Stimulated activated CD4-positive, alpha-beta T cell treated with anti-CD3 and anti-CD28 coated beads, Interleukin-15, amount 100 ng/mL, for 48 hours (primary cell): ENCODE measurements around the gene C6.
"Not testable (repeated sequence)": the region's sequence is repeated elsewhere in the genome, so short reads cannot be mapped to it uniquely, and the experiment has no call there.

Experiments
- DNase-seq, 2 donors: peaks; one replicate each; pipeline ENCODE4 v3.0.0-alpha.2; 2020; ENCODE audit warnings: low read depth in 2 of 2

C6 gene

DNA sequence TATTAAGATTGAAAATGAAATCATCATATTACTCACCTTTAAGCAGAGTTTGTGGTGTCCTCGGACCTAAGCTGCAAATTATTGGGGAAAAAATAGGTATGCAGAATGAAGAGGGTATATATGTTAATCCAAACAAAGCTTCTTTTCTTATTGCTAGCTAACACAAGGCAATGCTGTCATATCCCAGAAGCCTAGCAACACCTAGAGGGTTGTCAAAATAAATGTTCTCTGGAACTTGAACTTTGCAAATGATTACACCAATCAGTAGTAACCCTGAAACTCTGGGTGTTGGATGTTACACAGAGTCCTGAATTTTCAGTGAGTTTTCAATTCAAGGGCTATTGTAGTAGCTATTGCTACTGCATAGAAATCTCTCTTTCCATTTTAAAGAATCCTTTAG is at the start of gene C6:
TSS of gene C6 (minus strand) at position 193 of the 400 bp plus-strand sequence. CDS start 10,302 bp downstream, outside the sequence.
- DNase-seq: no peak

DNA sequence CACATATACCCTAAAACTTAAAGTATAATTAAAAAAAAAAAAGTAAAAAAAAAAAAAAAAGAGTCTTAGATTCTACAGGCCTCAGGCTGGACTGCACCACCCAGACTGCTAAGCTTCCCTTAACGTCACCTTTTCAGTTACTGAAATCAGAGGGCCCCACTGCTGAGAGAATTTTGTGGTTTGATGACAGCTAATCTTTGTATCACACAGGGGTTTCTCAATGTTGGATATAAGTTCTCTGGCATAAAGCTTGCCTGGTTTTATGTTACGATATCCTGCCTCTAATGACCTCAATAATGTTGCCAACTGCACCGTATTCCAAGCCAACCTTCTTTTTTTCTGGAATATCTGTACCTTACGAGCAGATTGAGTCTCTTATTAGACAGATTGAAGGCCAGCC is 43.1 kb upstream of the C6 start:
- no peak for DNase-seq

DNA sequence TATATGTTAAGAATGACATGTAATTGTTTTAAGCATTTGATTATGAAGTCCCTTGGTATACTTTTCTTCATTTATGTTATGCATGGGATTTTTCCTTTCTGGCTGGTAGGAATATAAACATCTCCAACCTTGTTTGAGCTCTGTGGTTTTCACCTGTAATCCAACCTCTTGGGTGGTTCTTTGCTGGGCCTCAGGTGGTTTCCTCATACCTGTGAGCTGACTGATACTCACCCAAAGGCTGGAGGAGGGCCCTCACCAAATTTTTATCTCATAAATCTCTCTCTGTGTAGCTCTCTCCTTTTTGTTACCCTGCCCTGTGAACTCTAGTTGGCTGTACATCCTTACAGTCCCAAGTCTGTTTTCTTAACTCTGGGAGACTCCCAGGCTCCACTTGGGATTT is 39.8 kb upstream of the C6 start:
- DNase-seq: no peak

DNA sequence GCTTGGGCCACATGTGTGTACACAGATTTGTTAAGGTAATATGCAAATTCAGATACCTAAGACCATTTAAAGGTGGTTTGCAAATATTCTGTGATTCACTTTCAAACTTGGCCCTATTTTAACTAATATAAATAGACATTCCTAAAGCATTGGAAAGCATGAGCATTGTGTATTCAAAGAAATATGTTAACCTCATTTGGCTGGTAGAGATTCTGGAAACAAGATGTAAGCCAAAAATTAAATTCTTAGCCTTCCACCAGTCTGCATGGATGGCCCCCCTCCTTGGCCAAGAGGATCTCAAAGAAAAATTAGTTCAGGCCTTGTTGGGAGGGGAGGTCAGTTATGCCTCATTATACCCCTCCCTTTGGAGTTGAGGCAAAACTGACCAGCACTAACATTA is 38.7 kb upstream of the C6 start:
- DNase-seq: no peak

DNA sequence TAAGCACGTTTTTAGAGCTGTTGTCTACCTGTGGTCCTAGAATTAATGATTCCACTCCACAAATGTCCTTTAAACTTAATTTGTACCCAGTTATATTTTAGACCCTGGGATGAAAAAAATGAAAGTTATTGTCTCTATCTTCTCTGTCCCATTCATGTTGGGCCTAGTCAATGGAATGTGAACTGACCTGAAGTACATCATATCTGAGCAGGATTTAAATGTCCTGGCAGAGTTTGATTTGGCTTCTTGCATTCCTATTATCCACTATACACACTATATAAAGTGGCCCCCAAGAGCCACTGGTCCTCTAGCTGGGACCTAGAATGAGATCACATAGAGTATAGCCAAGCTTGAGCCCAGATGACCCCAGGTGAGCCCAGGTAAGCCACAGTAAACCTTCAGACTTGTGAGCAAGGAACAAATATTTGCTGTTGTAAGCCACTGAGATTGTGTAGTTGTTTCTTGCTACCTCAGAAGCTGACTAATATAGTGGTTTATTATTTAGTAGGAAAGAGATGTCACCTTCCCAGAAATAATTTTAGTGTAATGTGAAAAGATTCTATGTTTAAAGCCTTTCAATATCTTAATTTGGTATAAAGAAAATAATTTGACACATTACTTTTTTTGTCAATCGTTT is 37.1 kb upstream of the C6 start:
- no peak for DNase-seq

DNA sequence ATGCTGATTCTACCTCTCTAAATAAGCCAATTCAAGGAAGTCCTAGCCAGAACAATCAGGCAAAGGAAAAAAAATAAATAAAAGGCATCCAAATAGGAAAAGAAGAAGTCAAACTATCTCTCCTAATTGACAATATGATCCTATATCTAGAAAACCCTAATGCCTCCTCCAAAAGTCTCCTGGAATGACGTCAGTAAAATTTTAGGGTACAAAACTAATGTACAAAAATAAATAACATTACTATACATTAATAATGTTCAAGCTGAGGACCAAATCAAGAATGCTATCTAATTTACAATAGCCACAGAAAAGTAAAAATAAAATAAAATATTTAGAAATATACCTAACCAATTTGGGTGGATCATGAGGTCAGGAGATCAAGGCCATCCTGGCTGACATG is 33.8 kb upstream of the C6 start:
- DNase-seq: no peak

DNA sequence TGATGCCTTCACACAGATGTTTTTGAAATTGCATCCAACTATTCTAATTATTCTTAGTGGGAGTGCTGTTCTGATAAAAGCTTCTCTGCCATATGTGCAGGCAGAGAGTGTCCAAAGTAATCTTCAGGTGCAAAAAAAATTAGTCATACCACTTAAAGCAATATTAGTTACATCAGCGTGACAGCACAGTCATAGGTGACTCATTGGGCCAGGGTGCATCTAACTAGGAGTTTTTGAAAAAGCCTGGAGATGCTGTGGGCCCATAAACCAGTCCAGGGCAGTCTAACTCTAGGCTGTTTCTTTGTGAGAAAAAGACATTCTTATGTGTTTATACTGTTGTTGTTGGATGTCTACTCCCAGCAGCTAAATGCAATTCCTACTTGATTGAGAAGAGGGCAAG is 33.0 kb upstream of the C6 start:
- DNase-seq: no peak

DNA sequence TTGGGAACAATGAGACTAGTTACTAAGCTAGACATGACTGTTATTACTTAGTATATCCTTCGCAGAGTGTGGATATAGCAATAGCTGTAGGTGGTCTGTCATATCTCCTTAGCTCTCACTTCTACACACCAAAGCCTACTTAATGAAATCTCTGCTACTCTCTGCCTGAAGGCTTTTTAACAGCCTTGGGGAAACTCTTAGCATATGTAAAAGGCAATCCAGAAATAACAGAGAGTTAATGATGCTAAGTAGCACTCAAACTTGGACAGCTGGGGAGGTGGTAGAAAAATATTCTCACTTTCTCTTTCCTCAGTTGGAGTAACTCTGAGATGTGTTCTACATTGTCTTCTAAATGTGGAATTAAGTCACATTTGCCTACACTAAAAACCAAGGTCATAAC is 30.2 kb upstream of the C6 start:
- no peak for DNase-seq

DNA sequence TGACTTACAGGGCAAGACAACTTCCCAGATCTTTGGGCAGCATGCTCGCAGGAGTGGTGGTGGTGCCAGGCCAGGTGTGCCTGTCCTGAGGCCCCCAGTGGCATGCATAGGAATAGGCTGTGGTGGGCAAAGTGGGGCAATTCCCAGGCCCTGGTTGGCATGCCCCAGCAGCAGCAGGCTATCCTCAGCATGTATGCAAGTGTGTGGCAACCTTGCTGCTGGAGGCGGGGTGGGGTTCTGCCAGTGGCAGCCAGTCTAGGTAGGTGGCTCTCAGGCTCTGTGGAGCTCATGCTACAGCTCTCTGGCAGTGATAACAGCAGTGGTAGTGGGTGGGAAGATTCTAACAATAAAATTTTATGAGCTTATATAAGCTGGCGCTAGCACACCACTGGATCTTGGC is 27.7 kb upstream of the C6 start:
- no peak for DNase-seq

DNA sequence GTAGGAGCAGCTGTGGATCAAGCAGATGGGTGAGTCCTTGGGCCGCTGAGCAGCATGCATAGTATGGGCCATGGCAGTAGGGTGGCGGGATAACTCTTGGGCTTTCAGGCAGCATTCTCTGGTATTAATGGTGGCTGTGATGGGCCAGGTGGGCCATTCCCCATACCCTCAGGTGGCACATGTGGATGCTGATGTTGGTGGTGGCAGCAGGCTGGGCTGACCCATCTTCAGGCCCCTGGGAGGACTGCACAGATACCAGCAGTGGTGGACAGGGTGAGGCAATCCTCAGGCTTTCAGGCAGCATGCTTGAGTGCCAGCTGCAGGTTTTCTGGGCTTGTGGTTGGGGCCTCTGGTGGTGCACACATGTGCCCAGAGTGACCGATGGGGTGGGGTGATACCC is 27.1 kb upstream of the C6 start:
- no peak for DNase-seq

DNA sequence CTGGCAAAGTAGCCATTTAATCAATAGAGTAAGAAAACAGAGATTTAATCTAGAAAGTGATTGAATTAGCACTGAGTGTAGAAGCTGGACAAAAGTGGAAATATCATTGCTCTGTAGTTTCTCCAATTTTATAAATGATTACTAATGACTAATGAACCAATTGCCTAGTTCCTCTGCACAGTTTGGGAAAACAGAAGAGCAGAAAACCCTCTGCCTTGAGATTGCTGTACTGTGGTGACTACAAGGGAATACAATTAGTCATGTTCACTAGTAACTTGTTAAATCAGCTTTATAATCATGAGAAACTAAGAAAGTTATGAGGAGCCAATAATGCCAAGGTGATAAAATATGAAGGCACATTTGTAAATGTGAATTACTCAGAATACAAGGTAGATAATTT is 21.1 kb upstream of the C6 start:
- DNase-seq: no peak

DNA sequence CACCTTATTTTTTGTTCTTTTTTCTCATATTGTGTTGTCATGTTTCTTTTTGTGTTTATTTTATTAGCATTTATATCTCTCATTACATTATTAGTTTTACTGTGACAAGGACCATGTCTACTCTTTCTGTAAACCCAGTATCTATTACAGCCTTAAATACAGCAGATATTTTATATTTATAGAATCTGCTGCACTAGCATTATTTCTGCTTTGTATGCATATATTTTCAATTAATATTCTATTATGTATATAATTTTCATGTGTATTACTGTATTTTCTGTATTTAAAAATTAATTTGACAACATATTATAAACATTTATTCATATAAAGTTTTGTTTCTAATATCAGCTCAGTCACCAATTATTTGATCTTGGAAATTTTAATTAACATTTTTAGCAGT is 19.5 kb upstream of the C6 start:
- DNase-seq: no peak

DNA sequence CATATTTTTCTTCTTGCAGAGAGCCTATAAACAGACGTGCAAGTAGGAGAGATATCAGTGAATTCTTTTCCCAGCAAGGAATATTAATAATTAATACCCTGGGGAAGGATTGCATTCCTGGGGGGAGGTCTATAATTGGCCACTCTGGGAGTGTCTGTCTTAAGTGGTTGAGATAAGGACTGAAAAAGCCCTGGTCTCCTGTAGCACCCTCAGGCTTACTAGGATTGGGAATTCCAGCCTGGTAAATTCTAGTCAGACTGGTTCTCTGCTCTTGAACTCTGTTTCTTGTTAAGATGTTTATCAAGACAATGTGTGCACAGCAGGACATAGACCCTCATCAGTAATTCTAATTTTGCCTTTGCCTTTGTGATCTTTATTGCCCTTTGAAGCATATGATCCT is 16.9 kb upstream of the C6 start:
- not testable (repeated sequence) for DNase-seq

DNA sequence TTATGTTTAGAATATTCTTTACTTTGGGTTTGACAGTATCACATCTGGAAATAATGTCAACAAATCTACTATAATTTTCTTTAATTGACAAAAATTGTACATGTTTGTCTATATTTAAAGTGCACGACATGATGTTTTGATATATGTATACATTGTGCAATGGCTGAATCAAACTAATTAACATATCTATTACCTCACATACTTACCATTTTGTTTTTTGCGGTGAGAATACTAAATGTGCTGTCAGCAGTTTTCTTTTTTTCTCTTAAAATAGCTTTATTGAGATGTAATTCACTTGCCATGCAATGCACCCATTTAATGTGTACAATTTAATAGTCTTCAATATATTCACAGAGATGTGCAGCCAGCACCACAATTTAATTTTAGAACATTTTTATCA is 10.6 kb upstream of the C6 start:
- DNase-seq: no peak

DNA sequence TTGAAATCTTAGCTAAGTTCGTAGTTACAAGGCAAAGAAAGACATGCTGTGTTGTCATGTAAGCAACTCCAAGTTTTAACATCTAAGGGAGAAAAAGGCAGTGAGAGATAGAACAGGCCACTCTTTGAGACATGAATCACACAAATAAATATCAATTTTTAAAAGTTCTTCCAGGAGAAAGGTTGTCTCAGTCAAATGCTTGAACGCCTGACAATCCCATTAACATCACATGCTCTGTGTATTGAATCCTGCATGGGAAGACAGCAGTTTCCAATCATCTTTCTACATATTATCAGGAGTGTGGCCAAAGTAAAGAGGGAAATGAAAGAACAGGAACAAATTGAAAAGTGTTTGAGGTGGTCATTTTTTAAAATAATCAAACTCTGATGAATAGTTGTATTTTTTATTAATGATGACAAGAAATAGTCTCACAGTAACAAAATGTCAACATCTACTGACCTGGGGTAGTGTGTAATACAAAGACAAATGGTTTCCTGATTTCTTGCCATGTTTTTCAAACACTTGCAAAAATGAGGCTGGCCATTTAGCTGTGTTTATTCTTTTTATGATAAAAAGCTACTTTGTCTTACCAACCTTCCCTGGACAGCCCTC is 6.4 kb upstream of the C6 start:
- no peak for DNase-seq

DNA sequence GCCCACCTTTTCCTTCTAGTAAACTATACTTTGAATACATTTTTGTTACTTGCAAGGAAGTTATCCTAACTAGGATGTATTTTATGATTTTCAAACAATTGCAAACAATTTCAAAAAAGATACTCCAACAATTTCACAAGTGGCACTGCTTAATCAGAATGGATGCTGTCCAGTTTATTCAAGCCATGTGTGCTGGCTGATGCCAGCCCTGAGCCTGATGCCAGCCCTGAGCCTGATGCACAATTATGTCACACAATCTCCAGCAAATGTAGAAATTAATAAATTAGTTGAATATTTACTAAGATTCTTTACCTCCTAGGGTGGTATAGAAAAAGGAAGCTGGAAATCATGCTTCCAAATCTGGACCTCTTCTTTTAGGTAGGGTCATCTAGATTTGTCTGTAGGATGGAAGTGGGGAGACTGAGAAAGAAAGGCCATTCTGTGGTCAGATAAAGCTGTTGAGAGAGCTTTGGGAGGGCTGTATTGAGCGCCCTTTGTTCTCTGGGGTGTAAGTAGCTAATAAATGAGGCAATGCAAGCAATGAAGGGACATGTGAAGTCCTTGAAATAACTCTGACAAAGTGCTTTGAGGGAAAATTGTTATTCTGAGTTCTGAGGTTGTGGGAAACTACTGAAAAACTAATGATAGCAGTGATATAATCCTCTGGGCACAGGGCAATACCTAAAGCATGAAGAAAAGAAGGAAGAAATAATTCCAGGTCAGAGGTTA is 5.8 kb upstream of the C6 start:
- no peak for DNase-seq

DNA sequence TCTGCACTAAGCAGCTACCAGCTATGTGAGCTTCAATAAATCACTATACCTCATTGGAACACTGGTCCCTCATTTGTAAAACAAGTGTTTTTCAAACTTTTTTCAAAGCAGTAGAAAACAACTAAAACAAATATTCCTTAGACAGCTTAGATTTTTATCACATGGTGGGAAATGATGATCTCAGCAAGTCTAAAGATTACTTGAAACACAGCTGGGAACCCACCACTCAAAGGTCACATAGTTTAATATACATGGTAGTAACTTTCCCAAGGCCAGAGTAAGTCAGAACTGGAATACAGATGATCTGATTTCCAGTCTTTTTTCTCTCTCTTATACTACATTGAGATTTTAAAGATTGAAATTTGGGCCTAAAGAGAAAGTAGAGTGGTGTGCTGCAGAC is 850 bp upstream of the C6 start:
- no peak for DNase-seq

DNA sequence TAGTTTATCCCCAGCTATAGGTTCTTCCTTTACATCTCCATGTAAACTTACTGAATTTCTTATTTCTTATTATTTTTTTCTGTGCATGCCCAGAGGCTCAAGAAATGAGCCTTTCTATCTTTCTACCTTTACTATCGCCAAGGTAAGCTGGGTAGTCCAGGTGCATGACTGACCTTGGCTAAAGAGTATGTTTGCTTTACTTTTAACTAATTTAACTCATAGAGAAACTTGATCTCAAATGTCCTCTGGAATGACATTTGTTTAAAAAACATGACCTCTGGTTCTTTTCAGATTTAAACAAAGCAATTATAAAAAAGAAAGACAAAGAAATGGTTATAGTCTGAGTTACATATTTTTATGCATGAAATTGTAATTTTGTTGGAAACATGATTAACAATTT is 397 bp downstream of the C6 start:
- DNase-seq: no peak

DNA sequence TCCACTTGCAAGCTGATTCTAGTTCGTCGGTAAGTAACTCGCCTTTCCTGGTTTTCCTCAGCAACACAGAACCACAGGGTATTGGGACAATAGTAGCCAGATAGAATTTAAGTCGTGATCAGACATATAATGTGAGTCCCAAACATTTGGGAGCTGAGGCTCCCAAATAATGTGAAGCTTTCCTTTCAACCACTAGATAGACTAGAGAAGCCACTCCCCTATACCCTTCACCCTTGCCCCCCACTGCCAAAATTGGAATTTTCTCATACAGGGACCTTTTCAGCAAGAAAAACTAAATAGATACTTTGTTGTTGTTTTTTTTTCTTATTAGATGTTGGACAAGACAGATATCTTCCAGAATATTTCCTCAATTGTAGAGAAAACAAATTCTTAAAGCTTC is 1.9 kb downstream of the C6 start:
- DNase-seq: no peak

DNA sequence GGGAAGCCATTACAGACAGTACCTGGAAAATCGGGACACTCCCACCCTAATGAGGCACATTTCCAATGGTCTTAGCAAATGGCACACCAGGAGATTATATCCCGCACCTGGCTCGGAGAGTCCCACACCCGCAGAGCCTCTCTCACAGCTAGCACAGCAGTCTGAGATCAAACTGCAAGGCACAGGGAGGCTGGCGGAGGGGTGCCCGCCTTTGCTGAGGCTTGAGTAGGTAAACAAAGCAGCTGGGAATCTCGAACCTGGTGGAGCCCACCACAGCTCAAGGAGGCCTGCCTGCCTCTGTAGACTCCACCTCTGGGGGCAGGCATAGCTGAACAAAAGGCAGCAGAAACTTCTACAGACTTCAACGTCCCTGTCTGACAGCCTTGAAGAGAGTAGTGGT is 7.9 kb downstream of the C6 start:
- not testable (repeated sequence) for DNase-seq

DNA sequence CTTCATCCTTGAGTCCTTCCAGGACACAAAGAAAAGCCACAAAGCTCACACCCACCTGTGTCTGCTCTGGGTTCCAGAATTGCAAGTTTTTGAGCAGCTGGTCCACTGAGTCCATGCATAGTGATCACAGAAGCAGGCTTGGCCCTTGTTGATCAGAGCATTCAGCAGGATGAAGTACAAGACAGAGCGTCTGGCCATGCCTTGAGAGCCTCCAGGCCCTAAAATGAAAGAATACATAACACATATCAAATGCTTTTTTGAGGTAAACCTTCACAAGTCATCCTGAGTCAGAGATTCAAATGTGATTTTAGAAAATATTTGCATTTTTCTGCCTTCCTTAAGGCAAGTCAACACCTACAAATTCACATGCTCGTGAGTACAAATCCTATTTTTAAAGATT is 10.3 kb downstream of the C6 start:
- no peak for DNase-seq

DNA sequence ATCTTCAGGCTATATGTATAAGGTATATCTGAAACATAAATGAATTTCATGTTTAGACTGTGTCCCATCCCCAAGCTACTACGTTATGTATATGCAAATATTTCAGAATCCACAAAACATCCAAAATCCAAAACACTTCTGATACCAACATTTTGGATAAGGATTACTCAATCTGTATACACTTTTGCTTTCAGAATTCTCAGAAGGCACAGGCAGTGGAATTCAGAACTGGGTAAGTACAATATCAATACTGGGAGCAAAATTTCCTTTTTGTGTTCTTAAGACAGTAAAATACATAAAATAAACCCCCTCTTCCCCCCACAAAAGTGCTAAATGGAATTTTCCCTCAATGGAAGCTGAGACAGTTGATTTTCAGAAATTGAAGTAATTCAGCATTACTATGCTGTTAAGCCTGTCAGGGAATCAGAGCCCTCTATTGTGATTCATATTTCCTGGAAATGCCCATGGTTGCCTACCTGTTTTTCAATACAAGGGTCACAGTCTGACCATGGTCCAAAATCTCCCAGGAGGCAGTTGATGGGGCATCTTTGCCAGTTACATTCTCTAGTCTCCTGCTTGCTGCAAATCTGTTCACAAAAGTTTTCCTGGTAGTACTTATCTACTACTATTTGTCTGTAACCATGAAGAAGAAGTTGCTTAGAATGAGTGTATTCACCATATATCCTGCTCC is 12.1 kb downstream of the C6 start:
- no peak for DNase-seq

DNA sequence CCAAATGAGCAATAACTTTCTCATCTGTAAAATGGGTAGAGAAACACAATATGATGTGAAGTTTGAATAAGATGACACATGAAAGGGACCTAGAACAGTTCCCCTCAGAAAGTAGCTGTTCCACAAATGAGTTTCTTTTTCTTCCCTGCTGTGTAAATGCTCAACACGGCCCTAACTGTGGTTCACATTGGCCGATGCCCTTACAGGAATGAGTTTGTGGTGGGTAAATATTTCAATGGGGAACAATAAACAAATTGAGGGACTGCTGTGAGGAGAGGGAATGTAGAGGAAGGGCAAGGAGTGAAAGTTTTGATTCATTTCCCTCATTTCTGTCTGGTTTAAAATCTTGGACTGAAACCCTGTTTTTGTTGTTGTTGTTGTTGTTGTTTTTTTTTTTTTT is 12.8 kb downstream of the C6 start:
- no peak for DNase-seq
